ENCODE data around the gene PLP1. TPM values are rescaled to one million over a fixed set of nuclear protein-coding genes. Genes with fewer than 3 reads are reported as not detected.

Gene PLP1
- total and polyA plus RNA-seq, 9 of the 15 experiments (the other 6 are each of a cell fraction or from before 2014, with no cell fraction given): not detected

DNA sequence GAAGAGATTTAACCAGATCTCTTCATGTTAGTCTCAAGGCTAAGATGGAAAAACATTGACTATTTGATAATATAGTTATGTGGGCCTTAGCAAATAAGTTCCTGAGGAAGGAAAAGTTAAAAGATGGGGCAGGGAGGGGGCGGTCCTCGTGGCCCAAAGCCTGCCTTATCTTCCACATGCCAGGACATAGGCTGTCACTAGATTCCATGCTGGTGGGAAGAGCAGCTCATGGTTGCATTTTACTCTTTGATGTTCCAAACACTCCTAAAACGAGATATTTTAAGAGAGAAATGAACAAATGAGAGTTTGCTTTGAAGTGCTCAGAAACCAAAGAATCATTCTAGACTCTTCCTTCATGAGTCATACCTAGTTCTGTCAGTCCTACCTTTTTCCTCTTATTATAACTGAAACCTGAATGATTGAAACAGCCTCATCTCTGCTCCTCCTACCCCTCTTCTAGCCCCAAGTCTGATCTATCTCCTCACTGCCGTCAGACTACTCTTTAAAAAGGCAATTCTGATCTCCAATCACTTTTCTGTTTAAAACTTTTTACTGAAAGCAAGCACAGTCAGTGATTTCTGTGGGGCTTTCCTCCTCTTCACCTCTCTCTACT, 30.3 kb downstream of the PLP1 start:
- Histone ChIP-seq H3K4me3 (no peak overlapping the region), H3K9me3 (replicated peaks; ENCODE audit: control insufficient read depth, insufficient read depth, low read depth, low read length) (no peaks in the 10 kb centered on the region), H3K4me1 (replicated peaks in 1 of 2; ENCODE audit: control insufficient read depth in 2 of 2, insufficient read depth in 2 of 2, low read length in 2 of 2) (no peaks in the 10 kb centered on the region), H4K20me1 (replicated peaks; ENCODE audit: control insufficient read depth, insufficient read depth, low read length) (no peaks in the 10 kb centered on the region), H3K27ac (ENCODE audit: extremely low read depth, low read depth, low read length) (no peak overlapping the region), H3K36me3 (ENCODE audit: control insufficient read depth, insufficient read depth, low read length) (no peaks in the 10 kb centered on the region), H3K9me1 (ENCODE audit: control insufficient read depth, insufficient read depth, low read length) (no peaks in the 10 kb centered on the region), H3K79me2 (ENCODE audit: control insufficient read depth, insufficient read depth, low read length) (no peaks in the 10 kb centered on the region), H3K4me2 (ENCODE audit: insufficient read depth, low read length) (no peak overlapping the region), H2AFZ (ENCODE audit: low read depth, low read length) (no peak overlapping the region), H3K27me3 (ENCODE audit: control insufficient read depth in 2 of 2, insufficient read depth in 2 of 2, low read length in 2 of 2) (no peaks in the 10 kb centered on the region; a peak in 1 of 5 replicates), H3K9ac (ENCODE audit: insufficient read depth in 1 of 2, low read depth in 2 of 2, low read length in 2 of 2) (no peak overlapping the region)
- ChIA-PET CTCF (ENCODE audit: low intra/inter-chr PET ratio) (no interaction called here), POLR2A (no interaction called here)
- no peak for ATAC-seq
- WGBS (ENCODE audit: insufficient coverage, low coverage, missing lambda C conversion rate): 3% methylated on average over 4 of the region's 4 CpGs
- BruUV-seq (replicated peaks): no TSS peak
- DNase-seq (ENCODE audit: extremely low read depth in 1 of 4, low spot score in 3 of 4): no peak
- no peak for TF ChIP-seq CXXC5 (CRISPR knock-in tag; IDR thresholded peaks at IDR 0.05)
- TF ChIP-seq, protein P1, sequence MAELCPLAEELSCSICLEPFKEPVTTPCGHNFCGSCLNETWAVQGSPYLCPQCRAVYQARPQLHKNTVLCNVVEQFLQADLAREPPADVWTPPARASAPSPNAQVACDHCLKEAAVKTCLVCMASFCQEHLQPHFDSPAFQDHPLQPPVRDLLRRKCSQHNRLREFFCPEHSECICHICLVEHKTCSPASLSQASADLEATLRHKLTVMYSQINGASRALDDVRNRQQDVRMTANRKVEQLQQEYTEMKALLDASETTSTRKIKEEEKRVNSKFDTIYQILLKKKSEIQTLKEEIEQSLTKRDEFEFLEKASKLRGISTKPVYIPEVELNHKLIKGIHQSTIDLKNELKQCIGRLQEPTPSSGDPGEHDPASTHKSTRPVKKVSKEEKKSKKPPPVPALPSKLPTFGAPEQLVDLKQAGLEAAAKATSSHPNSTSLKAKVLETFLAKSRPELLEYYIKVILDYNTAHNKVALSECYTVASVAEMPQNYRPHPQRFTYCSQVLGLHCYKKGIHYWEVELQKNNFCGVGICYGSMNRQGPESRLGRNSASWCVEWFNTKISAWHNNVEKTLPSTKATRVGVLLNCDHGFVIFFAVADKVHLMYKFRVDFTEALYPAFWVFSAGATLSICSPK (IDR thresholded peaks at IDR 0.05; ENCODE audit: borderline replicate concordance): no peak
- no peak for TF ChIP-seq NFIX (CRISPR knock-in tag; IDR thresholded peaks at IDR 0.05; ENCODE audit: low read depth)
- TF ChIP-seq ZBTB7A (IDR thresholded peaks at IDR 0.05; ENCODE audit: borderline replicate concordance, control insufficient read depth, low read depth, low read length): no peak
- no peak for TF ChIP-seq SMARCE1 (IDR thresholded peaks at IDR 0.05)
- TF ChIP-seq NFE2 (IDR thresholded peaks at IDR 0.05; ENCODE audit: low read depth): no peak
- TF ChIP-seq, protein P2, sequence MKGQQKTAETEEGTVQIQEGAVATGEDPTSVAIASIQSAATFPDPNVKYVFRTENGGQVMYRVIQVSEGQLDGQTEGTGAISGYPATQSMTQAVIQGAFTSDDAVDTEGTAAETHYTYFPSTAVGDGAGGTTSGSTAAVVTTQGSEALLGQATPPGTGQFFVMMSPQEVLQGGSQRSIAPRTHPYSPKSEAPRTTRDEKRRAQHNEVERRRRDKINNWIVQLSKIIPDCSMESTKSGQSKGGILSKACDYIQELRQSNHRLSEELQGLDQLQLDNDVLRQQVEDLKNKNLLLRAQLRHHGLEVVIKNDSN (CRISPR knock-in tag; IDR thresholded peaks at IDR 0.05): no peak
- TF ChIP-seq HNRNPK (IDR thresholded peaks at IDR 0.05; ENCODE audit: low read depth, low read length, poor library complexity, severe bottlenecking): no peak
- intact Hi-C loops (cut with micrococcal nuclease): no loop called here
- in situ Hi-C loops (cut with MboI): no loop called here
- no peak for FAIRE-seq
